ENCODE data around the gene LRRC8D.

LRRC8D gene

DNA sequence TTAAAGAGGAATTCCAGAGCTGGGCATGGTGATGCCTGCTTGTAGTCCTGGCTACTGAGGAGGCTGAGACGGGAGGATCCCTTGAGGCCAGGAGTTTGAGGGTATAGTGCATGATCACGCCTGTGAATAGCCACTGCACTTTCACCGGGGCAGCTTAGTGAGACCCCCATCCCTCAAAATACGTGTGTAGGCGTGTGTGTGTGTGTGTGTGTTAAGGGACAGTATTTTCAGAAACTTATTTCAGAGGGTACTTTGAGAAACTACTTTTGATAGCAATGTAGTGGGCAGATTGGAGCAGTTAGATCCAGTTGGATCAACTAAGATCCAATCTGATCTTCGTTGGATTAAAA is 62.2 kb downstream of the LRRC8D start:
- no peaks in the 10 kb centered on the region; the same call in 1 of the 2 replicates for H3K36me3 ChIP-seq (ENCODE audit: control insufficient read depth, insufficient read depth, low read length)
- H3K4me3 ChIP-seq (replicated peaks; ENCODE audit: low read depth, low read length): no peak overlapping the region
- no peak for TF ChIP-seq CTCF (IDR thresholded peaks at IDR 0.05; ENCODE audit: insufficient read depth, low read length, poor library complexity, severe bottlenecking)
- no peak for DNase-seq (ENCODE audit: extremely low read depth, insufficient read length)
- H3K27me3 ChIP-seq (replicated peaks; ENCODE audit: control insufficient read depth, insufficient read depth, low read length): no peaks in the 10 kb centered on the region

DNA sequence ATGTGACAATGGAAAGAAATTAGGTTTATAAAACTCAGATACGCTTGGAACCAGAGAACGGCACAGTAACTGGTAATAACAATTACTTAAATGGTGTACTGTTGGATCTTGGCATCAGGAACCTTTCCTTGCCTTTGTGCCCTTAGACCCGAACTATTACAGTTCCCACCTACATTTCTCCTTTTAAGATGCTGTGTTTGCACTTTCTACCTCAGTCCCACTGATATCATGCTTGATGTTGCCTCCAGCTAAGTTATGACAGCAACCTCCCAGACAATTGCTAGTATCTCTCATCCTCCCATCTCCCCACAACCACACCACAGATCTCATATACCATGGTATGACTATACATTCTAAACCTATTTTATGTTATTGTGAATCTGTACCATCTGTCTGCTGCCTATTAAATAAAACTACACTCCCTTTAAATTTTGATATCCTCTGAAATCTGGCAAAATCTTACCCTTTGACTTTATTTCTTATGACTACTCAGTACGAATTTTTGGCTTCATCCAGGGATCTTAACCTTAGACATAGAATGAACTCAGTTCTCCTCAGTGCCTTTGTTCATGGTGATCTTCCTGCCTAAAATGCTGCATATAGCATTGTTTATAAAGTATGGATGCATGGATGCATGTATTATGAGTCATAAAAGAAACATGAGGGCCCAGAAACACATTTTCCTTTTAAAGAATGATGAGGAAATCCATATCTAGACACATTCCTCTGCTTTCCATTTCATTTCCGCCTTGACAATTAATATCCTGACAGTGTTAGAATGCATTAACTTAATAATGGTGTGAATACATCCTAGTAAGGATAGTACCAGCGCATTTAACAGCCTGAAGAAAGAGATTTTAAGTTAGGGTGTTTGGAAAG is 64.1 kb downstream of the LRRC8D start:
- Histone ChIP-seq H3K4me3 (replicated peaks; ENCODE audit: low read depth, low read length) (no peak overlapping the region), H3K36me3 (ENCODE audit: control insufficient read depth, insufficient read depth, low read length) (no peaks in the 10 kb centered on the region; the same call in 1 of the 2 replicates), H3K27me3 (replicated peaks; ENCODE audit: control insufficient read depth, insufficient read depth, low read length) (no peaks in the 10 kb centered on the region)
- TF ChIP-seq CTCF (IDR thresholded peaks at IDR 0.05; ENCODE audit: insufficient read depth, low read length, poor library complexity, severe bottlenecking): no peak
- DNase-seq (ENCODE audit: extremely low read depth, insufficient read length): no peak

GRCh38 chr1:89887270-89887669 is 66.4 kb downstream of the LRRC8D start:
- DNase-seq (ENCODE audit: extremely low read depth, insufficient read length): no peak
- no peak for TF ChIP-seq CTCF (IDR thresholded peaks at IDR 0.05; ENCODE audit: insufficient read depth, low read length, poor library complexity, severe bottlenecking)
- H3K27me3 ChIP-seq (replicated peaks; ENCODE audit: control insufficient read depth, insufficient read depth, low read length): no peaks in the 10 kb centered on the region
- H3K36me3 ChIP-seq (ENCODE audit: control insufficient read depth, insufficient read depth, low read length): no peaks in the 10 kb centered on the region; the same call in 1 of the 2 replicates
- no peak overlapping the region for H3K4me3 ChIP-seq (replicated peaks; ENCODE audit: low read depth, low read length)

DNA sequence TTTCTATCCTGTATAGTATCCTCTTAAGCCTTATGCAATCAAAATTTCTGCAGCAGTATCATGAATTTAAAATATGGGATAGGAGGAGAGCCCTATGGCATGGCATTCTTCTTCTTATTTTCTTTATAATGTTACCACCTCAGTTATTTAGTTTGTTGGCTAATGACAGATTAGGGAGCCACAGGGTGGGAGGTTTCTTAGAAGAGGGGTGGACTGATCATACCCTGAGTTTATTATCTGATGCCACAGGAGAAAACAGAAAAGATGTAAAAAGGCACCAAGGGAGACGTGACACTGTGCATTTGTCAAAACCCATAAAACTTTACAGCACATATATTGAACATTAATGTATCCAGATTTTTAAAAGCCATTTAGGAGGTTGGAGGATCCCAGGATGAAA is 66.9 kb downstream of the LRRC8D start:
- no peak overlapping the region for H3K4me3 ChIP-seq (replicated peaks; ENCODE audit: low read depth, low read length)
- TF ChIP-seq CTCF (IDR thresholded peaks at IDR 0.05; ENCODE audit: insufficient read depth, low read length, poor library complexity, severe bottlenecking): no peak
- DNase-seq (ENCODE audit: extremely low read depth, insufficient read length): no peak
- H3K36me3 ChIP-seq (ENCODE audit: control insufficient read depth, insufficient read depth, low read length): no peaks in the 10 kb centered on the region; the same call in 1 of the 2 replicates
- H3K27me3 ChIP-seq (replicated peaks; ENCODE audit: control insufficient read depth, insufficient read depth, low read length): no peaks in the 10 kb centered on the region

GRCh38 chr1:89888480-89889322 is 67.9 kb downstream of the LRRC8D start:
- Histone ChIP-seq H3K27me3 (replicated peaks; ENCODE audit: control insufficient read depth, insufficient read depth, low read length) (no peaks in the 10 kb centered on the region), H3K4me3 (replicated peaks; ENCODE audit: low read depth, low read length) (no peak overlapping the region), H3K36me3 (ENCODE audit: control insufficient read depth, insufficient read depth, low read length) (no peaks in the 10 kb centered on the region)
- no peak for DNase-seq (ENCODE audit: extremely low read depth, insufficient read length)
- TF ChIP-seq CTCF (IDR thresholded peaks at IDR 0.05; ENCODE audit: insufficient read depth, low read length, poor library complexity, severe bottlenecking): no peak
